CD4-positive, alpha-beta memory T cell (primary cell): ENCODE results near the gene DNAJC4. TPM values are rescaled to one million over a fixed set of nuclear protein-coding genes. Genes with fewer than 3 reads are reported as not detected.

Source experiments
- CTCF ChIA-PET: fragments of 350-600 bp; sonication (Branson Sonifier 250); formaldehyde crosslinking; loops from one replicate; lab custom pipeline; 2021; ENCODE audit warnings: inconsistent platforms; ENCODE audit not compliant: partially characterized antibody; lab: Charles Lee
- POLR2A ChIA-PET: fragments of 350-600 bp; sonication (Branson Sonifier 250); formaldehyde crosslinking; loops from one replicate; lab custom pipeline; 2021; ENCODE audit not compliant: partially characterized antibody; lab: Charles Lee
- DNase-seq, 5 donors: peaks; one replicate each; pipeline versions ENCODE4 v3.0.0 to v3.0.0-alpha.2; 2020 to 2022; ENCODE audit warnings: mixed read lengths in 1 of 5
- H3K27ac ChIP-seq: one replicate; pipeline ENCODE4 v1.7.0; 2013; ENCODE audit warnings: low read depth, low read length
- H3K27me3 ChIP-seq: 2 replicates; pipeline ENCODE4 v1.7.0; 2013; ENCODE audit warnings: mild to moderate bottlenecking, low read length, moderate library complexity; ENCODE audit not compliant: insufficient read depth
- H3K36me3 ChIP-seq: 2 replicates; pipeline ENCODE4 v1.7.0; 2013; ENCODE audit warnings: mild to moderate bottlenecking, low read length, moderate library complexity; ENCODE audit not compliant: insufficient read depth
- H3K4me1 ChIP-seq: 2 replicates; pipeline ENCODE4 v1.7.0; 2013; ENCODE audit warnings: mild to moderate bottlenecking, low read length, moderate library complexity; ENCODE audit not compliant: insufficient read depth
- H3K4me3 ChIP-seq, 2 donors: one replicate each; pipeline ENCODE4 v1.7.0; 2013; ENCODE audit warnings: low read length in 2 of 2, mild to moderate bottlenecking in 1 of 2
- H3K9me3 ChIP-seq, 2 donors: one replicate each; pipeline ENCODE4 v1.7.0; 2013; ENCODE audit warnings: low read length in 2 of 2, control low read depth in 1 of 2; ENCODE audit not compliant: control insufficient read depth in 1 of 2
- H3K27ac Mint-ChIP-seq, 7 donors: one replicate each; pipeline ENCODE4 v1.8.0; 2020 to 2021; ENCODE audit warnings: mixed read lengths in 7 of 7, mild to moderate bottlenecking in 6 of 7, inconsistent platforms in 3 of 7, moderate library complexity in 3 of 7
- H3K27me3 Mint-ChIP-seq, 2 donors: one replicate each; pipeline ENCODE4 v1.8.0; 2020 to 2021; ENCODE audit warnings: mixed read lengths in 2 of 2
- H3K36me3 Mint-ChIP-seq, 2 donors: one replicate each; pipeline ENCODE4 v1.8.0; 2020 to 2021; ENCODE audit warnings: mixed read lengths in 2 of 2, inconsistent platforms in 1 of 2, mild to moderate bottlenecking in 1 of 2
- H3K4me1 Mint-ChIP-seq, 4 donors: one replicate each; pipeline ENCODE4 v1.8.0; 2020 to 2021; ENCODE audit warnings: mixed read lengths in 4 of 4, mild to moderate bottlenecking in 1 of 4
- H3K4me3 Mint-ChIP-seq, 8 donors: one replicate each; pipeline ENCODE4 v1.8.0; 2020 to 2021; ENCODE audit warnings: mixed read lengths in 8 of 8, mild to moderate bottlenecking in 7 of 8, moderate library complexity in 6 of 8, inconsistent platforms in 3 of 8
- H3K9me3 Mint-ChIP-seq, 8 donors: one replicate each; pipeline ENCODE4 v1.8.0; 2020 to 2021; ENCODE audit warnings: mixed read lengths in 8 of 8, mild to moderate bottlenecking in 5 of 8, inconsistent platforms in 3 of 8, moderate library complexity in 1 of 8
- intact Hi-C: fragments of 100-400 bp; cut with micrococcal nuclease; formaldehyde crosslinking; loops from one replicate; pipeline ENCODE4 v1.15.1; 2023
- polyA plus RNA-seq, 2 donors: library from polyadenylated mRNA; unstranded; fragments of 300-500 nt; fragmentation: Illumina TruSeq; gene quantifications; one replicate each; pipeline ENCODE4 v1.2.3, GENCODE V29; 2021
- total RNA-seq, 2 experiments: library from RNA; stranded (reverse); gene quantifications; one replicate each; pipeline ENCODE4 v1.2.3, GENCODE V29; 2021

The DNAJC4 gene
- total and polyA plus RNA-seq, 4 experiments from 2014 or later = 15.6 to 64.5 (median 42.1) TPM

GRCh38 chr11:64265176-64266160 is 35.1 kb downstream of the DNAJC4 start:
- DNase-seq = no peak

DNA sequence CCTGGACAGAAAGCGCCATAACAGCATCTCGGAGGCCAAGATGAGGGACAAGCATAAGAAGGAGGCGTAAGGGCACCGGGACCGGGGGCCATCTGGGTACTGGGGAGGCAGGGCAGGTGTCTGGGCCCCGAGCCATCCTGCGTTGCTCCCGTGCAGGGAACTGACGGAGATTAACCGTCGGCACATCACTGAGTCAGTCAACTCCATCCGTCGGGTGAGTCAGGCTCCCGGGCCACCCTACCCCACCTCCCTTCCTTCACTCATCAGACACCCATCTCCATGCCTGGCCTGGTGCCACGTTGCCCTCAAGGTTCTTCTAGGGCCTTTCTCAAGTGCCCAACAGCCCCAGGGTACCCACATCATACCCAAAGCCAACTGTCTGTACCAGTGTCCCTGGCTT is 36.0 kb downstream of the DNAJC4 start:
- ChIA-PET POLR2A (interaction anchor here (6.8 to 6.9 kb wide), 2 partner anchors 18 to 20 kb away, joined by 233 to 289 read pairs; partner anchors contain the start of genes BAD, FKBP2, GPR137 and PLCB3), CTCF (interaction anchor here (5.7 to 6.5 kb wide), 2 partner anchors 15 to 60 kb away, joined by 43 to 83 read pairs; partner anchors contain the start of genes FERMT3 and PLCB3)
- Mint-ChIP-seq H3K4me1 (peaks cover 7 to 29% (median 15%) of the 10 kb centered on the region in 4 donors), H3K27ac (no peak overlapping the region), H3K4me3 (peak overlapping the region in 1 of 8 donors; percentile 57), H3K9me3 (peaks cover 0 to 12% (median 0%) of the 10 kb centered on the region in 8 donors), H3K27me3 (peaks cover 0 to 4% of the 10 kb centered on the region in 2 donors), H3K36me3 (peaks cover 0 to 17% of the 10 kb centered on the region in 2 donors)
- no peaks in the 10 kb centered on the region for H3K36me3 ChIP-seq
- no peak overlapping the region for H3K27ac ChIP-seq
- no peak for DNase-seq
- H3K9me3 ChIP-seq = no peaks in the 10 kb centered on the region
- no peaks in the 10 kb centered on the region for H3K27me3 ChIP-seq
- intact Hi-C loops = no loop called here
- H3K4me1 ChIP-seq = peaks cover 15% of the 10 kb centered on the region
- no peak overlapping the region for H3K4me3 ChIP-seq

More at GRCh38 chr11:64265176-64266160, 35.1 kb downstream of the DNAJC4 start:
- ChIA-PET CTCF (interaction anchor here (0.8 to 3.6 kb wide), 4 partner anchors 14 to 66 kb away, joined by 3 to 16 read pairs (median 6); partner anchors contain the start of gene PLCB3), POLR2A (interaction anchor here (1.0 to 1.9 kb wide), 5 partner anchors 19 to 60 kb away, joined by 3 to 8 read pairs (median 4); partner anchors contain the start of genes BAD, FERMT3, NUDT22 and PPP1R14B)
- H3K27me3 ChIP-seq = no peaks in the 10 kb centered on the region
- Mint-ChIP-seq H3K4me3 (no peak overlapping the region), H3K9me3 (peaks cover 0 to 3% (median 0%) of the 10 kb centered on the region in 8 donors), H3K27me3 (peaks cover 0 to 4% of the 10 kb centered on the region in 2 donors), H3K27ac (no peak overlapping the region), H3K36me3 (peaks cover 0 to 15% of the 10 kb centered on the region in 2 donors), H3K4me1 (peaks cover 7 to 24% (median 15%) of the 10 kb centered on the region in 4 donors)
- H3K4me3 ChIP-seq = no peak overlapping the region
- intact Hi-C loops = no loop called here
- H3K36me3 ChIP-seq = no peaks in the 10 kb centered on the region
- no peak overlapping the region for H3K27ac ChIP-seq
- no peaks in the 10 kb centered on the region for H3K9me3 ChIP-seq
- H3K4me1 ChIP-seq = peaks cover 15% of the 10 kb centered on the region

- ChIA-PET CTCF (interaction anchor here (0.8 to 6.5 kb wide), 6 partner anchors 14 to 61 kb away, joined by 3 to 92 read pairs (median 25); partner anchors contain the start of genes CATSPERZ, ESRRA, FERMT3 and FKBP2), POLR2A (interaction anchor here (0.6 to 6.9 kb wide), 7 partner anchors 13 to 82 kb away, joined by 3 to 289 read pairs (median 128); partner anchors contain the start of genes BAD, CATSPERZ, ESRRA and FERMT3)
- Histone ChIP-seq H3K27me3 (no peaks in the 10 kb centered on the region), H3K4me1 (peaks cover 20% of the 10 kb centered on the region), H3K4me3 (no peak overlapping the region), H3K9me3 (no peaks in the 10 kb centered on the region), H3K36me3 (no peaks in the 10 kb centered on the region), H3K27ac (peak overlapping the region; percentile 93)
- intact Hi-C loops = no loop called here
- peak overlapping the region in 5 of 7 donors; percentile 61 to 100 (median 86) for H3K27ac Mint-ChIP-seq
- peaks cover 9 to 36% (median 19%) of the 10 kb centered on the region in 4 donors for H3K4me1 Mint-ChIP-seq
- peaks cover 0 to 13% (median 0%) of the 10 kb centered on the region in 8 donors for H3K9me3 Mint-ChIP-seq
- H3K36me3 Mint-ChIP-seq = peaks cover 0 to 22% of the 10 kb centered on the region in 2 donors
- DNase-seq = no peak
- H3K27me3 Mint-ChIP-seq = peaks cover 0 to 4% of the 10 kb centered on the region in 2 donors
- H3K4me3 Mint-ChIP-seq = peak overlapping the region in 2 of 8 donors; percentile 44 to 59
Measured at GRCh38 chr11:64267207-64267945, 37.0 kb downstream of the DNAJC4 start.

- H3K27ac Mint-ChIP-seq = peak overlapping the region; percentile 95 to 100 (median 98)
- Histone ChIP-seq H3K27me3 (no peaks in the 10 kb centered on the region), H3K27ac (peak overlapping the region; percentile 93), H3K36me3 (no peaks in the 10 kb centered on the region), H3K4me3 (peak overlapping the region; percentile 93 to 98), H3K4me1 (peaks cover 20% of the 10 kb centered on the region), H3K9me3 (no peaks in the 10 kb centered on the region)
- CTCF ChIA-PET = interaction anchor here (0.8 to 6.5 kb wide), 9 partner anchors 13 to 62 kb away, joined by 3 to 92 read pairs (median 7); partner anchors contain the start of genes BAD, CATSPERZ, ESRRA and FERMT3
- POLR2A ChIA-PET = interaction anchor here (0.7 to 6.9 kb wide), 19 partner anchors 10 to 598 kb away, joined by 3 to 289 read pairs (median 6); partner anchors contain the start of genes BAD, CATSPERZ, CCDC88B and COX8A
- peak overlapping the region; percentile 92 to 100 (median 96) for H3K4me3 Mint-ChIP-seq
- intact Hi-C loops = no loop called here
- no peak for DNase-seq
- H3K27me3 Mint-ChIP-seq = peaks cover 0 to 4% of the 10 kb centered on the region in 2 donors
- H3K4me1 Mint-ChIP-seq = peaks cover 9 to 36% (median 19%) of the 10 kb centered on the region in 4 donors
- H3K36me3 Mint-ChIP-seq = peaks cover 0 to 20% of the 10 kb centered on the region in 2 donors
- H3K9me3 Mint-ChIP-seq = peaks cover 0 to 13% (median 0%) of the 10 kb centered on the region in 8 donors
Measured at GRCh38 chr11:64268025-64268892, 37.9 kb downstream of the DNAJC4 start.

- peak in 1 of 5 donors; percentile 37 for DNase-seq
- peak overlapping the region; percentile 95 to 100 (median 98) for H3K27ac Mint-ChIP-seq
- CTCF ChIA-PET = interaction anchor here (1.0 to 6.5 kb wide), 7 partner anchors 14 to 63 kb away, joined by 3 to 92 read pairs (median 7); partner anchors contain the start of genes BAD, CATSPERZ, ESRRA and FERMT3
- H3K27ac ChIP-seq = peak overlapping the region; percentile 93
- H3K36me3 Mint-ChIP-seq = peaks cover 0 to 20% of the 10 kb centered on the region in 2 donors
- no peaks in the 10 kb centered on the region for H3K27me3 ChIP-seq
- intact Hi-C loops = loop anchor here (1.0 kb wide), 3 partner anchors 18 to 65 kb away; partner anchors contain the start of gene PLCB3
- no peaks in the 10 kb centered on the region for H3K36me3 ChIP-seq
- peak overlapping the region; percentile 92 to 100 (median 96) for H3K4me3 Mint-ChIP-seq
- H3K9me3 Mint-ChIP-seq = peaks cover 0 to 13% (median 0%) of the 10 kb centered on the region in 8 donors
- POLR2A ChIA-PET = interaction anchor here (0.7 to 6.9 kb wide), 24 partner anchors 8 to 1428 kb away, joined by 3 to 289 read pairs (median 6); partner anchors contain the start of genes BAD, CATSPERZ, CCDC88B and COX8A
- H3K4me3 ChIP-seq = peak overlapping the region; percentile 93 to 98
- H3K9me3 ChIP-seq = no peaks in the 10 kb centered on the region
- peaks cover 0 to 4% of the 10 kb centered on the region in 2 donors for H3K27me3 Mint-ChIP-seq
- peaks cover 9 to 36% (median 19%) of the 10 kb centered on the region in 4 donors for H3K4me1 Mint-ChIP-seq
- peaks cover 20% of the 10 kb centered on the region for H3K4me1 ChIP-seq
Measured at GRCh38 chr11:64268893-64269539, 38.7 kb downstream of the DNAJC4 start.
